B cell (primary cell): Measurements from ENCODE around the gene UBA5. TPM values are rescaled to one million over a fixed set of nuclear protein-coding genes. Genes with fewer than 3 reads are reported as not detected.

Experiments
- ATAC-seq: fragments of 200-7000 bp; cut with Tn5 transposase; one replicate; pipeline ENCODE4 v1.10.0; 2021; ENCODE audit warnings: low read depth, mild to moderate bottlenecking, moderate number of reproducible peaks, moderate library complexity
- CTCF ChIA-PET: fragments of 350-600 bp; sonication (Branson Sonifier 250); formaldehyde crosslinking; loops from one replicate; lab custom pipeline; 2021; ENCODE audit warnings: antibody characterized with exemption, inconsistent platforms; lab: Charles Lee
- POLR2A ChIA-PET: fragments of 350-600 bp; sonication (Branson Sonifier 250); formaldehyde crosslinking; loops from one replicate; lab custom pipeline; 2021; ENCODE audit warnings: antibody characterized with exemption; lab: Charles Lee
- DNase-seq: peaks from one replicate; pipeline ENCODE4 v3.0.0; 2013
- H2AFZ ChIP-seq: 2 replicates; pipeline ENCODE4 v1.6.1; 2012; ENCODE audit warnings: mild to moderate bottlenecking, low read depth, low read length; ENCODE audit not compliant: insufficient read depth, poor library complexity, severe bottlenecking
- H3K27ac ChIP-seq, 2 donors: 1 replicate in 1 of 2; 2 replicates in 1 of 2; pipeline ENCODE4 v1.5.1; 2012 to 2013; ENCODE audit warnings: low read length in 2 of 2, mild to moderate bottlenecking in 2 of 2, moderate library complexity in 1 of 2
- H3K27me3 ChIP-seq, 4 experiments: fragments of 200-600 bp in 1 of 4; sonication (generic) in 1 of 4; replicated peaks in 1 of 4; 1 replicate in 2 of 4; 2 replicates in 2 of 4; pipeline versions ENCODE4 v1.6.1 to v1.7.0; 2013 to 2016; ENCODE audit warnings: low read length in 3 of 4, mild to moderate bottlenecking in 2 of 4, mixed read lengths in 1 of 4, moderate library complexity in 1 of 4; ENCODE audit not compliant: insufficient read depth in 4 of 4, control insufficient read depth in 3 of 4; ENCODE audit errors: control extremely low read depth in 1 of 4
- H3K36me3 ChIP-seq, 2 experiments: replicated peaks in 1 of 2; 1 replicate in 1 of 2; 2 replicates in 1 of 2; pipeline versions ENCODE4 v1.6.1 to v1.7.1; 2013; ENCODE audit warnings: low read length in 1 of 2; ENCODE audit not compliant: insufficient read depth in 2 of 2, control insufficient read depth in 1 of 2; ENCODE audit errors: control extremely low read depth in 1 of 2, extremely low read depth in 1 of 2
- H3K4me1 ChIP-seq, 2 donors: fragments of 200-600 bp in 1 of 2; sonication (generic) in 1 of 2; 1 replicate in 1 of 2; 2 replicates in 1 of 2; pipeline versions ENCODE4 v1.5.1 to v1.6.1; 2013 to 2017; ENCODE audit warnings: low read length in 2 of 2; ENCODE audit not compliant: control insufficient read depth in 2 of 2, insufficient read depth in 2 of 2
- H3K4me2 ChIP-seq: replicated peaks from 2 replicates; pipeline ENCODE3; 2012; ENCODE audit warnings: mild to moderate bottlenecking, low read depth, low read length; ENCODE audit not compliant: poor library complexity, severe bottlenecking
- H3K4me3 ChIP-seq, 5 experiments: fragments of 200-600 bp in 1 of 5; sonication (generic) in 1 of 5; 1 replicate in 3 of 5; 2 replicates in 2 of 5; pipeline versions ENCODE4 v1.5.1 to v1.7.0; 2011 to 2016; ENCODE audit warnings: low read length in 4 of 5, mild to moderate bottlenecking in 4 of 5, low read depth in 2 of 5, control low read depth in 1 of 5, moderate library complexity in 1 of 5; ENCODE audit not compliant: insufficient read depth in 1 of 5; ENCODE audit errors: control extremely low read depth in 1 of 5, extremely low read depth in 1 of 5
- H3K79me2 ChIP-seq: fragments of 200-600 bp; sonication (generic); one replicate; pipeline ENCODE4 v1.6.0; 2016; ENCODE audit warnings: low read length; ENCODE audit not compliant: control insufficient read depth, insufficient read depth
- H3K9ac ChIP-seq: fragments of 200-600 bp; sonication (generic); 2 replicates; pipeline ENCODE4 v1.6.1; 2017; ENCODE audit warnings: mild to moderate bottlenecking, low read length, moderate library complexity
- H3K9me3 ChIP-seq, 3 donors: one replicate each; pipeline versions ENCODE4 v1.6.1 to v1.7.1; 2013; ENCODE audit warnings: low read length in 2 of 3; ENCODE audit not compliant: control insufficient read depth in 2 of 3, insufficient read depth in 1 of 3; ENCODE audit errors: control extremely low read depth in 1 of 3
- H4K20me1 ChIP-seq: 2 replicates; pipeline ENCODE4 v1.6.0; 2012; ENCODE audit warnings: mild to moderate bottlenecking, low read length; ENCODE audit not compliant: insufficient read depth, control insufficient read depth, poor library complexity, severe bottlenecking
- H3K27ac Mint-ChIP-seq: one replicate; pipeline ENCODE4 v1.8.0; 2021; ENCODE audit warnings: mixed read lengths
- H3K27me3 Mint-ChIP-seq: one replicate; pipeline ENCODE4 v1.8.0; 2021; ENCODE audit warnings: mixed read lengths
- H3K4me1 Mint-ChIP-seq: one replicate; pipeline ENCODE4 v1.8.0; 2021; ENCODE audit warnings: mixed read lengths
- H3K4me3 Mint-ChIP-seq: one replicate; pipeline ENCODE4 v1.8.0; 2021; ENCODE audit warnings: mixed read lengths
- H3K9me3 Mint-ChIP-seq: one replicate; pipeline ENCODE4 v1.8.0; 2022; ENCODE audit warnings: mixed read lengths; ENCODE audit not compliant: insufficient read depth
- CTCF ChIP-seq: fragments of 200-600 bp; IDR thresholded peaks from one replicate; pipeline ENCODE4 v1.8.0; 2022; ENCODE audit warnings: antibody characterized with exemption, mild to moderate bottlenecking
- EZH2 ChIP-seq: IDR thresholded peaks from 2 replicates; pipeline ENCODE4 v1.6.1; 2012; ENCODE audit warnings: borderline replicate concordance, low read depth, mild to moderate bottlenecking, moderate library complexity, low read length; ENCODE audit not compliant: insufficient read depth, poor library complexity, severe bottlenecking
- WGBS: methylation state at CpG from one replicate; pipeline ENCODE4 v1.1.5; 2013; ENCODE audit warnings: missing lambda C conversion rate; ENCODE audit not compliant: insufficient coverage; 5-methylcytosine and 5-hydroxymethylcytosine counted together
- intact Hi-C: fragments of 100-400 bp; cut with micrococcal nuclease; formaldehyde crosslinking; loops from one replicate; pipeline ENCODE4 v1.10.0; 2022
- polyA plus RNA-seq: library from polyadenylated mRNA; depleted of rRNA; stranded (reverse); fragments of >200 nt; gene quantifications from 2 replicates; pipeline ENCODE4 v1.2.3, GENCODE V29; 2012
- total RNA-seq, 2 donors: library from RNA; stranded (reverse); fragments of 120-200 nt in 1 of 2; gene quantifications; 1 replicate in 1 of 2; 2 replicates in 1 of 2; pipeline versions ENCODE4 v1.2.3 to v1.2.4, GENCODE V29; 2013 to 2022

Gene UBA5
- total and polyA plus RNA-seq, 2 donors (not counting 1 experiment from before 2014, with no cell fraction given): 17.4 to 41.0 TPM

- 0% methylated on average over 5 of the region's 5 CpGs for WGBS
- no peak for ATAC-seq
Observed at GRCh38 chr3:132660811-132661070, 612 bp downstream of the UBA5 start.

GRCh38 chr3:132661101-132661500 is 972 bp downstream of the UBA5 start:
- no peaks in the 10 kb centered on the region for H3K27me3 Mint-ChIP-seq
- H3K9me3 Mint-ChIP-seq: no peaks in the 10 kb centered on the region
- Histone ChIP-seq H3K4me2 (peak overlapping the region; percentile 82), H3K79me2 (peaks cover 39% of the 10 kb centered on the region), H3K27me3 (no peaks in the 10 kb centered on the region), H3K27ac (peak overlapping the region in 1 of 2 donors; percentile 80), H3K36me3 (no peaks in the 10 kb centered on the region), H4K20me1 (no peaks in the 10 kb centered on the region), H3K4me1 (peaks cover 15 to 21% of the 10 kb centered on the region in 2 donors), H2AFZ (peak overlapping the region; percentile 89), H3K4me3 (peak overlapping the region; percentile 67 to 97 (median 77)), H3K9me3 (no peaks in the 10 kb centered on the region), H3K9ac (peak overlapping the region; percentile 76)
- DNase-seq (peak; percentile 9), ATAC-seq (no peak)
- WGBS: 60% methylated on average over 1 of the region's 8 CpGs
- peak overlapping the region; percentile 10 for H3K27ac Mint-ChIP-seq
- TF ChIP-seq EZH2: no peak
- no peak for TF ChIP-seq CTCF
- intact Hi-C loops: loop anchor here (5.0 kb wide), 2 partner anchors 244 to 1159 kb away; partner anchors contain the start of genes DNAJC13 and MRPL3
- ChIA-PET POLR2A (no interaction called here), CTCF (no interaction called here)
- H3K4me3 Mint-ChIP-seq: peak overlapping the region; percentile 97
- H3K4me1 Mint-ChIP-seq: peaks cover 33% of the 10 kb centered on the region

More at GRCh38 chr3:132660811-132661070, 612 bp downstream of the UBA5 start:
- Histone ChIP-seq H3K27ac (peak overlapping the region; percentile 69 to 80), H4K20me1 (no peaks in the 10 kb centered on the region), H3K9me3 (no peaks in the 10 kb centered on the region), H3K36me3 (no peaks in the 10 kb centered on the region), H3K79me2 (peaks cover 40% of the 10 kb centered on the region), H2AFZ (peak overlapping the region; percentile 89), H3K4me3 (peak overlapping the region; percentile 67 to 97 (median 77)), H3K9ac (peak overlapping the region; percentile 76), H3K4me1 (peaks cover 15 to 21% of the 10 kb centered on the region in 2 donors), H3K27me3 (no peaks in the 10 kb centered on the region), H3K4me2 (peak overlapping the region; percentile 82)
- CTCF ChIA-PET: no interaction called here
- H3K4me1 Mint-ChIP-seq: peaks cover 33% of the 10 kb centered on the region
- POLR2A ChIA-PET: no interaction called here
- intact Hi-C loops: loop anchor here (5.0 kb wide), 2 partner anchors 243 to 1158 kb away; partner anchors contain the start of genes DNAJC13 and MRPL3
- no peaks in the 10 kb centered on the region for H3K9me3 Mint-ChIP-seq
- TF ChIP-seq CTCF: no peak
- TF ChIP-seq EZH2: no peak
- H3K27me3 Mint-ChIP-seq: no peaks in the 10 kb centered on the region
- peak overlapping the region; percentile 97 for H3K4me3 Mint-ChIP-seq
- no peak for DNase-seq
- H3K27ac Mint-ChIP-seq: peak overlapping the region; percentile 95
